ENCODE measurements around the gene HHLA2.

DNA sequence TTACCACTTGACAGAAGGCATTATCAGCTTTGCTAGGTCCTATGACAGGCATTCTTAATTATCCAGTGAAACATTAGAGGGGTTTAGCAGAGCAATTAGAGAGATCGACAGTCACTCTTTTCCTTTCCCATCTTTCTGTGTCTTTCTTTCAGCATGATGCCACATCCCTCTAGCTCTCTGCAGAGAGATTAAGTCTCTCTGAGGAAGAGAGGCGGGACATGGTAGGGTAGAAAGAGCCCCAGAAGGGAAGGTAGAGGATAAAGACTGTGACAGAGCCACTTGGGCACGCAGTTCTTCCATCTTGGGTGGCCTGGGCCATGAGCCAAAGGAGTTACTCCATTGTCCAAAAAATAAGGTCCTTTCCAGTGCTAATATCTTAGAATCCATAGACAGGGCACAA is 55.8 kb downstream of the HHLA2 start:
- TF ChIP-seq SP1 (CRISPR knock-in tag; conservative IDR thresholded peaks at IDR 0.05) (no peak), CTCF (IDR thresholded peaks at IDR 0.05) (no peak)

Measured in WTC11 (cell line).